ENCODE data around the gene LANCL1. TPM values are rescaled to one million over a fixed set of nuclear protein-coding genes. Genes with fewer than 3 reads are reported as not detected.

LANCL1 gene
- total RNA-seq, 1 donor from 2014 or later, result 29.5 TPM

DNA sequence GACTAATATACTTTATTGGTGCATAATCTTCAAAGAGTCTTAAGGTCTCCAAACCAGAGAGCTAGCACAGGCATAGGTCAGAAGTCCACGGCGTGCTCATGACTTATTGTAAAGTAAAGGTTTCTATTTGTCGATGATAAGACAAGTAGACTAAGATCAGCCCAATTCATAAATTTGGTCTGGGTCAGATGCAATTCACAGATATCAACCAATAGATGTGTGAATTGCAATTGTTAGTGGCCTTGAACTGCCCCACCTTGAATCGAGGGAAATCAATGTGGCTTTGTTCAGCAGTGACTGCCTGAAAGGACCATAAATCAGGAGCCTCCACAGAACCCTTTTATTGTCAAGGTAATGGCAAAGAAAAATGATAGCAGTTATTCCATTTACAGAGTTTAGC, 40.7 kb upstream of the LANCL1 start:
- H3K27me3 ChIP-seq (ENCODE audit: control insufficient read depth, insufficient read depth, low read length), result no peaks in the 10 kb centered on the region
- no peaks in the 10 kb centered on the region for H3K36me3 ChIP-seq (ENCODE audit: control insufficient read depth, insufficient read depth, low read length)
- TF ChIP-seq, protein P1, sequence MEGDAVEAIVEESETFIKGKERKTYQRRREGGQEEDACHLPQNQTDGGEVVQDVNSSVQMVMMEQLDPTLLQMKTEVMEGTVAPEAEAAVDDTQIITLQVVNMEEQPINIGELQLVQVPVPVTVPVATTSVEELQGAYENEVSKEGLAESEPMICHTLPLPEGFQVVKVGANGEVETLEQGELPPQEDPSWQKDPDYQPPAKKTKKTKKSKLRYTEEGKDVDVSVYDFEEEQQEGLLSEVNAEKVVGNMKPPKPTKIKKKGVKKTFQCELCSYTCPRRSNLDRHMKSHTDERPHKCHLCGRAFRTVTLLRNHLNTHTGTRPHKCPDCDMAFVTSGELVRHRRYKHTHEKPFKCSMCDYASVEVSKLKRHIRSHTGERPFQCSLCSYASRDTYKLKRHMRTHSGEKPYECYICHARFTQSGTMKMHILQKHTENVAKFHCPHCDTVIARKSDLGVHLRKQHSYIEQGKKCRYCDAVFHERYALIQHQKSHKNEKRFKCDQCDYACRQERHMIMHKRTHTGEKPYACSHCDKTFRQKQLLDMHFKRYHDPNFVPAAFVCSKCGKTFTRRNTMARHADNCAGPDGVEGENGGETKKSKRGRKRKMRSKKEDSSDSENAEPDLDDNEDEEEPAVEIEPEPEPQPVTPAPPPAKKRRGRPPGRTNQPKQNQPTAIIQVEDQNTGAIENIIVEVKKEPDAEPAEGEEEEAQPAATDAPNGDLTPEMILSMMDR (IDR thresholded peaks at IDR 0.05; ENCODE audit: insufficient read depth, low read length, poor library complexity, severe bottlenecking), result no peak
- DNase-seq (ENCODE audit: low read depth), result no peak
- H3K4me3 ChIP-seq (ENCODE audit: low read depth, low read length), result no peak overlapping the region

GRCh38 chr2:210515911-210516310, 39.4 kb upstream of the LANCL1 start:
- TF ChIP-seq, protein P1 (IDR thresholded peaks at IDR 0.05; ENCODE audit: insufficient read depth, low read length, poor library complexity, severe bottlenecking), result no peak
- Histone ChIP-seq H3K4me3 (ENCODE audit: low read depth, low read length) (no peak overlapping the region), H3K36me3 (ENCODE audit: control insufficient read depth, insufficient read depth, low read length) (no peaks in the 10 kb centered on the region), H3K27me3 (ENCODE audit: control insufficient read depth, insufficient read depth, low read length) (no peaks in the 10 kb centered on the region)
- DNase-seq (ENCODE audit: low read depth), result no peak

- no peak overlapping the region for H3K4me3 ChIP-seq (ENCODE audit: low read depth, low read length)
- TF ChIP-seq, protein P1 (IDR thresholded peaks at IDR 0.05; ENCODE audit: insufficient read depth, low read length, poor library complexity, severe bottlenecking), result no peak
- no peak for DNase-seq (ENCODE audit: low read depth)
- H3K36me3 ChIP-seq (ENCODE audit: control insufficient read depth, insufficient read depth, low read length), result no peaks in the 10 kb centered on the region
- H3K27me3 ChIP-seq (ENCODE audit: control insufficient read depth, insufficient read depth, low read length), result no peaks in the 10 kb centered on the region
Observed at GRCh38 chr2:210503725-210504191, 27.2 kb upstream of the LANCL1 start.

DNA sequence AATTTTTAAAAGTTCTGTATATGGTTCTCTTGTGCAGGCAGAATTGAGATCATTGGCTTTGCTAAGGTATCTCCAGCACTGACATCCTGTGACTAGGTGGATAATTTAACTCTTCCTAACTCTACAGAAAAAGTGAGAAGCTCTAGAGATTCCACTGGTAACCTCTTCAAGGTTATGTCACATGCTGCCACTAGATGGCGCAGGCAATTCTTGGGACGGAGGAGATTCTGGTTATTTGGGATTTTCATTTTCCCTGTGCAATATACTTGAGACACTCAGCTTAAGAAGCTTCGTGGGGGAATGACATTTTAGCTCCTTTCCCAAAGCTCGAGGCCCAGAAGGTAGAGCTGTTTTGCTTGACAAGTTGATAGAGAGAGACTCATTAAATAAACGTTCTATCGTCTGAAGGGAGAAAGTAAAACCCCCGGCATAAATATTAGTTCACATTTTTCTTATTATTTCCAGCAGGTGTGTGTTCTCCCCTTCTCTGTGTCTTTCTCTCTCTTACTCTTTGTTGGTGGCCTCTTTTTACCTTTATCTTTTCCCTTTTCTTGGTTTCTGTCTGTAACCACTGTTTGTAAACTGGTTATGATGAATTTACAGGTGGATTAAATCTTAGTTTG, 26.6 kb upstream of the LANCL1 start:
- DNase-seq (ENCODE audit: low read depth), result no peak
- no peak overlapping the region for H3K4me3 ChIP-seq (ENCODE audit: low read depth, low read length)

DNA sequence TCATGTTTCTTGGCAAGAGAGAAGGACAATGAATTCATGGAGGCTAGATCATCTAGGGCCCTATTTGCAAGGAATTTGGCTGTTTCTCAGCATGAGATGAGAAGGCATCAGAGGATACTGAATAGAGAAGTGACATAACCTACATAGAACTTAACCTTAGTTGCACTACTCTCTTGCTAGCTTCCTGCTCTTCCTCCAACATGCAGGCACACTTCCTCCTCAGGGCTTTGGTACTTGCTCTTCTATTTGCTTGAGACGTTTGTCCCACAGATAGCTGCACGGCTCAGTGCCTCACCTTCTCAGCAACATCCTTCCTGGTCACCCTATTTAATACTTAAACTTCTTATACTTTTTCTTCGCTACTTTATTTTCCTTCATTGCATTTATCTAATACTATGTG, 20.0 kb upstream of the LANCL1 start:
- TF ChIP-seq, protein P1 (IDR thresholded peaks at IDR 0.05; ENCODE audit: insufficient read depth, low read length, poor library complexity, severe bottlenecking), result no peak
- DNase-seq (ENCODE audit: low read depth), result no peak
- H3K4me3 ChIP-seq (ENCODE audit: low read depth, low read length), result no peak overlapping the region
- no peaks in the 10 kb centered on the region for H3K36me3 ChIP-seq (ENCODE audit: control insufficient read depth, insufficient read depth, low read length)
- H3K27me3 ChIP-seq (ENCODE audit: control insufficient read depth, insufficient read depth, low read length), result no peaks in the 10 kb centered on the region

More for the DNA sequence above, 26.6 kb upstream of the LANCL1 start:
- Histone ChIP-seq H3K36me3 (ENCODE audit: control insufficient read depth, insufficient read depth, low read length) (no peaks in the 10 kb centered on the region), H3K27me3 (ENCODE audit: control insufficient read depth, insufficient read depth, low read length) (no peaks in the 10 kb centered on the region)
- TF ChIP-seq, protein P1 (IDR thresholded peaks at IDR 0.05; ENCODE audit: insufficient read depth, low read length, poor library complexity, severe bottlenecking), result peak; percentile 94

- DNase-seq (ENCODE audit: low read depth), result no peak
- TF ChIP-seq, protein P1 (IDR thresholded peaks at IDR 0.05; ENCODE audit: insufficient read depth, low read length, poor library complexity, severe bottlenecking), result no peak
- Histone ChIP-seq H3K27me3 (ENCODE audit: control insufficient read depth, insufficient read depth, low read length) (no peaks in the 10 kb centered on the region), H3K4me3 (ENCODE audit: low read depth, low read length) (no peak overlapping the region), H3K36me3 (ENCODE audit: control insufficient read depth, insufficient read depth, low read length) (no peaks in the 10 kb centered on the region)
Observed at GRCh38 chr2:210493528-210493927, 17.0 kb upstream of the LANCL1 start.

All from kidney epithelial cell (primary cell).